Endodermal cell (in vitro differentiated cells): ENCODE measurements around the gene ST8SIA5. TPM values are rescaled to one million over a fixed set of nuclear protein-coding genes. Genes with fewer than 3 reads are reported as not detected.

Experiments used
- DNase-seq: peaks from one replicate; pipeline ENCODE4 v3.0.0-alpha.2; 2017
- H3K27ac ChIP-seq: 2 replicates; pipeline ENCODE4 v1.5.1; 2013; ENCODE audit warnings: mild to moderate bottlenecking, low read depth, low read length, moderate library complexity
- H3K27me3 ChIP-seq: 2 replicates; pipeline ENCODE4 v1.6.1; 2013; ENCODE audit warnings: mild to moderate bottlenecking, low read length, moderate library complexity; ENCODE audit not compliant: insufficient read depth, control insufficient read depth, poor library complexity, severe bottlenecking
- H3K36me3 ChIP-seq: 2 replicates; pipeline ENCODE4 v1.7.0; 2013; ENCODE audit warnings: mild to moderate bottlenecking, low read length, moderate library complexity; ENCODE audit not compliant: control insufficient read depth, insufficient read depth
- H3K4me1 ChIP-seq: one replicate; pipeline ENCODE4 v1.7.0; 2013; ENCODE audit warnings: low read length; ENCODE audit not compliant: control insufficient read depth, insufficient read depth
- H3K4me3 ChIP-seq: 2 replicates; pipeline ENCODE4 v1.5.1; 2013; ENCODE audit warnings: mild to moderate bottlenecking, low read length, moderate library complexity
- H3K9ac ChIP-seq: 2 replicates; pipeline ENCODE4 v1.6.1; 2013; ENCODE audit warnings: mild to moderate bottlenecking, low read length, moderate library complexity; ENCODE audit not compliant: poor library complexity, severe bottlenecking; ENCODE audit errors: extremely low read depth
- H3K9me3 ChIP-seq: 2 replicates; pipeline ENCODE4 v1.6.1; 2013; ENCODE audit warnings: mild to moderate bottlenecking, low read length, moderate library complexity; ENCODE audit not compliant: control insufficient read depth
- H3K27ac Mint-ChIP-seq: 2 replicates; pipeline ENCODE4 v1.8.0; 2020; ENCODE audit warnings: mixed read lengths
- H3K27me3 Mint-ChIP-seq: 2 replicates; pipeline ENCODE4 v1.8.0; 2021; ENCODE audit warnings: mild to moderate bottlenecking, mixed read lengths; ENCODE audit not compliant: insufficient read depth
- H3K36me3 Mint-ChIP-seq: 2 replicates; pipeline ENCODE4 v1.8.0; 2020; ENCODE audit warnings: low read depth, mixed read lengths
- H3K4me1 Mint-ChIP-seq: 2 replicates; pipeline ENCODE4 v1.8.0; 2020; ENCODE audit warnings: mixed read lengths
- H3K4me3 Mint-ChIP-seq: 2 replicates; pipeline ENCODE4 v1.8.0; 2020; ENCODE audit warnings: mild to moderate bottlenecking, moderate library complexity, mixed read lengths
- H3K9me3 Mint-ChIP-seq: 2 replicates; pipeline ENCODE4 v1.8.0; 2020; ENCODE audit warnings: mild to moderate bottlenecking, mixed read lengths
- CTCF ChIP-seq: fragments of 200-600 bp; sonication (generic); conservative IDR thresholded peaks from 2 replicates; pipeline ENCODE4 v1.5.0; 2021; ENCODE audit warnings: antibody characterized with exemption, mild to moderate bottlenecking
- WGBS, 2 experiments: methylation state at CpG; one replicate each; pipeline versions ENCODE4 v1.1.5 to v1.1.7; 2013; ENCODE audit warnings: missing lambda C conversion rate in 2 of 2, mixed read lengths in 1 of 2; ENCODE audit not compliant: insufficient coverage in 1 of 2, insufficient read length in 1 of 2; 5-methylcytosine and 5-hydroxymethylcytosine counted together
- total RNA-seq, 2 donors: library from RNA; stranded (reverse); fragmentation: NEBNext Ultra II Directional in 1 of 2; extraction: Animal tissue kit (Norgen Biotek cat#: 25700) in 1 of 2; gene quantifications; 2 replicates in 1 of 2; 3 replicates in 1 of 2; pipeline ENCODE4 v1.2.1, GENCODE V29; 2021

ST8SIA5 gene
- total RNA-seq, 2 donors from 2014 or later, result 0.24 to 0.73 TPM

GRCh38 chr18:46680784-46681695 lies 75.8 kb downstream of the ST8SIA5 start:
- Histone ChIP-seq H3K9me3 (no peaks in the 10 kb centered on the region), H3K4me1 (no peaks in the 10 kb centered on the region), H3K27me3 (no peaks in the 10 kb centered on the region), H3K4me3 (no peak overlapping the region), H3K9ac (no peak overlapping the region), H3K36me3 (no peaks in the 10 kb centered on the region), H3K27ac (no peak overlapping the region)
- no peak for TF ChIP-seq CTCF
- no peaks in the 10 kb centered on the region for H3K36me3 Mint-ChIP-seq
- no peak for DNase-seq
- 81 to 89% methylated on average over 6 to 12 of the region's 12 CpGs for WGBS, 2 experiments
- H3K9me3 Mint-ChIP-seq, result no peaks in the 10 kb centered on the region
- H3K4me1 Mint-ChIP-seq, result no peaks in the 10 kb centered on the region
- no peaks in the 10 kb centered on the region for H3K27me3 Mint-ChIP-seq
- no peak overlapping the region for H3K4me3 Mint-ChIP-seq
- H3K27ac Mint-ChIP-seq, result no peak overlapping the region

- peaks cover 4% of the 10 kb centered on the region for H3K27me3 Mint-ChIP-seq
- no peak overlapping the region for H3K4me3 Mint-ChIP-seq
- no peaks in the 10 kb centered on the region for H3K4me1 ChIP-seq
- 92 to 95% methylated on average over 43 to 52 of the region's 52 CpGs for WGBS, 2 experiments
- no peaks in the 10 kb centered on the region for H3K36me3 Mint-ChIP-seq
- H3K27ac ChIP-seq, result no peak overlapping the region
- no peak for TF ChIP-seq CTCF
- DNase-seq, result no peak
- H3K9me3 ChIP-seq, result no peaks in the 10 kb centered on the region
- no peaks in the 10 kb centered on the region for H3K4me1 Mint-ChIP-seq
- H3K36me3 ChIP-seq, result no peaks in the 10 kb centered on the region
- no peak overlapping the region for H3K4me3 ChIP-seq
- H3K27ac Mint-ChIP-seq, result no peak overlapping the region
- H3K27me3 ChIP-seq, result no peaks in the 10 kb centered on the region
- H3K9ac ChIP-seq, result no peak overlapping the region
- H3K9me3 Mint-ChIP-seq, result no peaks in the 10 kb centered on the region
Measured at GRCh38 chr18:46679846-46680598, 76.8 kb downstream of the ST8SIA5 start.

- Histone ChIP-seq H3K27me3 (no peaks in the 10 kb centered on the region), H3K36me3 (no peaks in the 10 kb centered on the region), H3K27ac (no peak overlapping the region), H3K4me1 (no peaks in the 10 kb centered on the region), H3K9me3 (no peaks in the 10 kb centered on the region), H3K4me3 (no peak overlapping the region), H3K9ac (no peak overlapping the region)
- Mint-ChIP-seq H3K27ac (no peak overlapping the region), H3K4me1 (no peaks in the 10 kb centered on the region), H3K4me3 (no peak overlapping the region), H3K9me3 (no peaks in the 10 kb centered on the region), H3K36me3 (no peaks in the 10 kb centered on the region), H3K27me3 (peaks cover 4% of the 10 kb centered on the region)
- no peak for TF ChIP-seq CTCF
- no peak for DNase-seq
- 90 to 91% methylated on average over 10 of the region's 10 CpGs for WGBS, 2 experiments
Measured at GRCh38 chr18:46678785-46679399, 78.0 kb downstream of the ST8SIA5 start.
